Small intestine (tissue), 7 donors: Measurements from ENCODE around the gene B9D2. TPM values are rescaled to one million over a fixed set of nuclear protein-coding genes. Genes with fewer than 3 reads are reported as not detected.
"Not testable (repeated sequence)": the region's sequence is repeated elsewhere in the genome, so short reads cannot be mapped to it uniquely, and the experiment has no call there.

Experiments
- DNase-seq, 2 donors: peaks; one replicate each; pipeline versions ENCODE4 v3.0.0 to v3.0.0-alpha.2; 2013
- FAIRE-seq: peaks from 2 replicates; lab custom pipeline; 2012; peaks lifted over from hg19 to GRCh38; lab: Jason Lieb, UNC
- H3K27ac ChIP-seq, 3 donors: one replicate each; pipeline ENCODE4 v1.5.1; 2013; ENCODE audit warnings: low read length in 2 of 3, mild to moderate bottlenecking in 2 of 3, control low read depth in 1 of 3, inconsistent platforms in 1 of 3, low read depth in 1 of 3, moderate library complexity in 1 of 3
- H3K27me3 ChIP-seq, 3 donors: one replicate each; pipeline ENCODE4 v1.6.1; 2013; ENCODE audit warnings: low read length in 3 of 3, inconsistent platforms in 1 of 3; ENCODE audit not compliant: control insufficient read depth in 3 of 3, insufficient read depth in 3 of 3
- H3K36me3 ChIP-seq, 3 donors: one replicate each; pipeline ENCODE4 v1.6.1; 2013; ENCODE audit warnings: low read length in 3 of 3, inconsistent platforms in 1 of 3, low read depth in 1 of 3, mild to moderate bottlenecking in 1 of 3, moderate library complexity in 1 of 3; ENCODE audit not compliant: control insufficient read depth in 3 of 3, insufficient read depth in 2 of 3
- H3K4me1 ChIP-seq, 3 donors: one replicate each; pipeline ENCODE4 v1.6.1; 2013; ENCODE audit warnings: low read length in 2 of 3, inconsistent platforms in 1 of 3, low read depth in 1 of 3, mild to moderate bottlenecking in 1 of 3, moderate library complexity in 1 of 3; ENCODE audit not compliant: control insufficient read depth in 3 of 3, insufficient read depth in 2 of 3
- H3K4me3 ChIP-seq, 3 donors: one replicate each; pipeline ENCODE4 v1.5.1; 2013; ENCODE audit warnings: low read length in 3 of 3, control low read depth in 1 of 3, inconsistent platforms in 1 of 3, low read depth in 1 of 3, mild to moderate bottlenecking in 1 of 3, moderate library complexity in 1 of 3
- H3K9me3 ChIP-seq, 2 donors: one replicate each; pipeline ENCODE4 v1.6.1; 2013; ENCODE audit warnings: low read depth in 1 of 2, low read length in 1 of 2; ENCODE audit not compliant: control insufficient read depth in 2 of 2, insufficient read depth in 1 of 2
- WGBS, 3 donors: extraction: QIAGEN DNeasy Blood & Tissue Kit; methylation state at CpG; one replicate each; pipeline ENCODE4 v1.1.7; 2013; 5-methylcytosine and 5-hydroxymethylcytosine counted together
- polyA plus RNA-seq, 4 donors: library from polyadenylated mRNA; stranded (reverse) in 3 of 4; unstranded in 1 of 4; fragments of 200-250 nt in 3 of 4; fragments of 120-200 nt in 1 of 4; gene quantifications; one replicate each; pipeline versions ENCODE4 v1.2.1 to v1.2.3, GENCODE V29; 2013
- donor health status: healthy with polysubstance abuse.
- donor health status: control.
- donor health status: control.
- donor health status: Bipolar disorder and iron deficiency.
- donor health status: healthy.

The B9D2 gene
- polyA plus RNA-seq, 4 donors = 4.7 to 9.8 (median 5.9) TPM

GRCh38 chr19:41381536-41381935 lies 17.6 kb upstream of the B9D2 start:
- H3K36me3 ChIP-seq = peaks cover 0 to 34% (median 0%) of the 10 kb centered on the region in 3 donors
- H3K4me1 ChIP-seq, DNase-seq, H3K27me3 ChIP-seq, FAIRE-seq, H3K4me3 ChIP-seq, H3K27ac ChIP-seq, H3K9me3 ChIP-seq: not testable (repeated sequence)
- WGBS, 3 donors = 94 to 95% (median 95%) methylated on average over 8 of the region's 8 CpGs

- DNase-seq (no peak), FAIRE-seq (no peak)
- Histone ChIP-seq H3K27me3 (no peaks in the 10 kb centered on the region), H3K4me1 (peaks cover 0 to 5% (median 0%) of the 10 kb centered on the region in 3 donors), H3K4me3 (no peak overlapping the region), H3K27ac (no peak overlapping the region), H3K36me3 (peaks cover 0 to 15% (median 0%) of the 10 kb centered on the region in 3 donors), H3K9me3 (no peaks in the 10 kb centered on the region)
- 57 to 77% (median 75%) methylated on average over 9 of the region's 9 CpGs for WGBS, 3 donors
Measured at GRCh38 chr19:41377977-41378709, 14.2 kb upstream of the B9D2 start.

GRCh38 chr19:41376998-41377365 lies 13.0 kb upstream of the B9D2 start:
- no peak for DNase-seq
- FAIRE-seq = no peak
- Histone ChIP-seq H3K27me3 (no peaks in the 10 kb centered on the region), H3K27ac (peak overlapping the region in 1 of 3 donors; percentile 63), H3K4me1 (peaks cover 0 to 5% (median 0%) of the 10 kb centered on the region in 3 donors), H3K4me3 (peak overlapping the region in 2 of 3 donors; percentile 51 to 54), H3K9me3 (no peaks in the 10 kb centered on the region), H3K36me3 (peaks cover 0 to 8% (median 0%) of the 10 kb centered on the region in 3 donors)
- 62 to 68% (median 65%) methylated on average over 8 of the region's 8 CpGs for WGBS, 3 donors

GRCh38 chr19:41376241-41376997 lies 12.5 kb upstream of the B9D2 start, which contains the start of gene TMEM91:
TSS of gene TMEM91 (plus strand) at chr19:41376533. CDS start at chr19:41378310, 1,777 bp downstream.
- WGBS, 3 donors = 7 to 9% (median 8%) methylated on average over 44 to 47 of the region's 47 CpGs
- peak in 1 of 2 donors; percentile 76 for DNase-seq
- no peak for FAIRE-seq
- H3K9me3 ChIP-seq = no peaks in the 10 kb centered on the region
- no peaks in the 10 kb centered on the region for H3K27me3 ChIP-seq
- peak within 1 kb of the TSS; percentile 51 to 62 (median 54) for H3K4me3 ChIP-seq
- peak within 1 kb of the TSS in 1 of 3 donors; percentile 63 for H3K27ac ChIP-seq
- H3K4me1 ChIP-seq = peaks cover 0 to 5% (median 0%) of the 10 kb centered on the region in 3 donors
- H3K36me3 ChIP-seq = peaks cover 0 to 5% (median 0%) of the 10 kb centered on the region in 3 donors

- no peak for FAIRE-seq
- no peak overlapping the region for H3K4me3 ChIP-seq
- H3K9me3 ChIP-seq = no peaks in the 10 kb centered on the region
- WGBS, 3 donors = 12 to 31% (median 21%) methylated on average over 12 of the region's 12 CpGs
- H3K27me3 ChIP-seq = no peaks in the 10 kb centered on the region
- peaks cover 0 to 8% (median 0%) of the 10 kb centered on the region in 3 donors for H3K36me3 ChIP-seq
- DNase-seq = peak; percentile 49 to 53
- peaks cover 0 to 5% (median 0%) of the 10 kb centered on the region in 3 donors for H3K4me1 ChIP-seq
- no peak overlapping the region for H3K27ac ChIP-seq
Measured at GRCh38 chr19:41373993-41374392, 10.0 kb upstream of the B9D2 start.

- Histone ChIP-seq H3K9me3 (no peaks in the 10 kb centered on the region), H3K4me3 (no peak overlapping the region), H3K36me3 (peaks cover 0 to 10% (median 0%) of the 10 kb centered on the region in 3 donors), H3K27me3 (no peaks in the 10 kb centered on the region), H3K4me1 (peaks cover 0 to 8% (median 8%) of the 10 kb centered on the region in 3 donors), H3K27ac (no peak overlapping the region)
- DNase-seq = no peak
- FAIRE-seq = no peak
- WGBS, 3 donors = 72 to 78% (median 74%) methylated on average over 2 of the region's 2 CpGs
Measured at GRCh38 chr19:41372501-41372900, 8.6 kb upstream of the B9D2 start.

- no peak for DNase-seq
- no peak overlapping the region for H3K27ac ChIP-seq
- H3K4me3 ChIP-seq = no peak overlapping the region
- no peak for FAIRE-seq
- H3K4me1 ChIP-seq = peaks cover 0 to 9% (median 8%) of the 10 kb centered on the region in 3 donors
- H3K36me3 ChIP-seq = peaks cover 0 to 10% (median 0%) of the 10 kb centered on the region in 3 donors
- no peaks in the 10 kb centered on the region for H3K9me3 ChIP-seq
- 93 to 96% (median 93%) methylated on average over 8 of the region's 8 CpGs for WGBS, 3 donors
- no peaks in the 10 kb centered on the region for H3K27me3 ChIP-seq
Measured at GRCh38 chr19:41371541-41371940, 7.6 kb upstream of the B9D2 start.

GRCh38 chr19:41371119-41371518 lies 7.2 kb upstream of the B9D2 start:
- not testable (repeated sequence) for H3K4me1 ChIP-seq, H3K9me3 ChIP-seq, DNase-seq, H3K4me3 ChIP-seq, FAIRE-seq, H3K27ac ChIP-seq, H3K27me3 ChIP-seq
- 91 to 97% (median 91%) methylated on average over 5 of the region's 5 CpGs for WGBS, 3 donors
- peaks cover 0 to 10% (median 0%) of the 10 kb centered on the region in 3 donors for H3K36me3 ChIP-seq
